GM15510 (cell line): ENCODE data around the gene MYRF.

Source experiments
- POLR2A ChIP-seq: IDR thresholded peaks from 3 replicates; pipeline ENCODE4 v1.6.1; 2011; ENCODE audit warnings: borderline replicate concordance; ENCODE audit not compliant: insufficient read length; ENCODE audit errors: extremely low read depth

The MYRF gene

DNA sequence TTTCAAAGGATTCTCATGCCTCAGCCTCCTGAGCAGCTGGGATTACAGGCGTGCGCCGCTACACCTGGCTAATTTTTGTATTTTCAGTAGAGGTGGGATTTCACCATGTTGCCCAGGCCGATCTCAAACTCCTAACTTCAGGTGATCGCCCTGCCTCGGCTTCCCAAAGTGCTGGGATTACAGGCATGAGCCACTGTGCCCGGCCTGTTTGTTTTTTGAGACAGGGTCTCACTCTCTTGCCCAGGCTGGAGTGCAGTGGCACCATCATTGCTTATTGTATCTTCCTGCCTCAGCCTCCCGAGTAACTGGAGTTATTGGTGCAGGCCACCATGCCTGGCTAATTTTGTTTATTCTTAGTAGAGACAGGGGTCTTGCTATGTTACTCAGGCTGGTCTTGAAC is 83.8 kb downstream of the MYRF start:
- TF ChIP-seq POLR2A, result no peak

DNA sequence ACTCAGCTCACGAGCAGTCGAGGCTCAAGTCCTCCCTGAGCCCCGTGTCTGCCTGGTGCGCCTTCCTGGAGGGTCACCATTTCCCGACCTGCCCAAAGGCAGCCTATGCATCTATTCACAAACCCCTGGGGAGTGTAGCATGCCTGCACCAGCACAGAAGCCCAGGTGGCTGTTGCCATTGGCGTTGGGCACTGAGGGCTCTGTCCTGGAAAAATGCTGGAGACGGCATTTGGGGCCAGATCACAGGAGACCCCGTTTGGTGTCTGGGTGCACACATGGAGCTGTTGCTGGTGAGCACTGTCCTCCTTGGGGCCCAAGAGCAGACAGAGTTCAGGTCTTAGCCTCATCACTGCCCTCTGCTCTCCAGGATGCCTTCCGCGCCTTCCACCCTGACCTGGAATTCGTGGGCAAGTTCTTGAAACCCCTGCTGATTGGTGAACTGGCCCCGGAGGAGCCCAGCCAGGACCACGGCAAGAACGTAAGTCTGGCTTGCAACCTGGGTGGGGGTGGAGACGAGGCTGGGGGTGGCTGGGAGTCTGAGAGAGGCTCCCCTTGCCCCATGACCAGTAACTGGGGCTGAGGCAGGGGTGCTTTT is 85.1 kb downstream of the MYRF start:
- no peak for TF ChIP-seq POLR2A
